ENCODE results near the gene TIAL1.
"Not testable (repeated sequence)": the region's sequence is repeated elsewhere in the genome, so short reads cannot be mapped to it uniquely, and the experiment has no call there.

The TIAL1 gene

DNA sequence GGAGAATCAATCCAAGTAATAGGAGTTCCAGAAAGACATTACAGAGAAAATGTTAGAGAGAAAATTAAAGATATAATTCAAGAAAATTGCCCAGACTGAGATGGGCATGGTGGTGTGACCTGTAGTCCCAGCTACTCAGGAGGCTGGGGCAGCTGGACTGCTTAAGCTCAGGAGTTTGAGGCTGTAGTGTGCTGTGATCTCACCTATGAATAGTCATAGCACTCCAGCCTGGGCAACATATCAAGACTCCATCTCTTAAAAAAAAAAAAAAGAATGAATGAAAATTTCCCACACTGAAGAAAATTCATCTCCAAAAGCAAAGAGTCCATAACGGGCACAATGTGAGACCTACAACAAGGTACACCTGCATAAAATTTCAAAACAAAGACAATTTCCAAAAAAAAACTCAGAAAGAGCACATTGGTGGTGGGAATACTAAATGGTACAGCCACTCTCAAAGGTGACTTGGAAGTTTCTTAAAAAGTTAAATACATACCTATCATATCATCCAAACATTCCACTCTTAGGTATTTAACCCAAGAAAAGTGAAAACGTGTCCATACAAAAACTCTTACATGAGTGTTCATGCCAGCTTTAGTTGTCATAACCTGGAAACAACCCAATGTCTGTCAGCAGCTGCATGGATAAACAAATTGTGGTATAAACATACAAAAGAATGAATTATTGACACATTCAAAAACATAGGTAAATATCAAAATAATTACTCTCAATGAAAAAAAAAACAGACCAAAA, 47.3 kb downstream of the TIAL1 start:
- no peak for DNase-seq (ENCODE audit: low read depth)

DNA sequence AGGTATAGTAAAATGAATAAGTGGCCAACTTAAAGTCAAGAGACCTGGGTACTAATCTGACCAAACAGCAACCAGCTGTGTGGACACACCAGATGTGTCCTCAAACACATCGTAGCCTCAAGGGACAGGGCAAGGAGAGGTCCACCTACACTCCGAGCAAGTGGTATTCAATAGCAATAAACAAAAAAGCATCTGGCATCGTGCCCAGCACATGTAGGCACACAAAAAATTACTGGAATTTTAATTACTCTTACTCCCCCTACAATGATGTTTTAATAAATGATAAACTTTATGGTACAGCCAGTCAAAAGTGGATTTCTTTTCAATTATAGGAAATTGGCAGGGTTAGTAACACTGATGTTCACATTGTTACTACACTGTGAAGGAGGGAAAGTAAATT, 50.8 kb downstream of the TIAL1 start:
- no peak for DNase-seq (ENCODE audit: low read depth)

DNA sequence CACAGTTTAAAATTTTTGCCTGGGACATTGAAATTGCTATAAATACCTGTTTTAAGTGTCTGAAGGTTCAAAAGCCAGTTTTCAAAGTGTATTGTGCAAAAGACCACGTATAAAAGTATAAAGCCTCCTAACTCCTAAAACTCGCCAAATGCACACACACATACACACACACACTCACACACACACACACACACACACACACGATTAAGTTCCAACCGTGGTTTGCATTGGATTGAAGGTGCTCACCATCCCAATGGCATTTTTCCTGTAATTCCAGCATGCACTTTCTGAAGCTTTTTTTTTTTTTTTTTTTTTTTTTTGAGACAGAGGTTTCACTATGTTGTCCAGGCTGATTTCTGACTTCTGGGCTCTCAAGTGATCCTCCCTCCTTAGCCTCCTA, 51.5 kb downstream of the TIAL1 start:
- no peak for DNase-seq (ENCODE audit: low read depth)

DNA sequence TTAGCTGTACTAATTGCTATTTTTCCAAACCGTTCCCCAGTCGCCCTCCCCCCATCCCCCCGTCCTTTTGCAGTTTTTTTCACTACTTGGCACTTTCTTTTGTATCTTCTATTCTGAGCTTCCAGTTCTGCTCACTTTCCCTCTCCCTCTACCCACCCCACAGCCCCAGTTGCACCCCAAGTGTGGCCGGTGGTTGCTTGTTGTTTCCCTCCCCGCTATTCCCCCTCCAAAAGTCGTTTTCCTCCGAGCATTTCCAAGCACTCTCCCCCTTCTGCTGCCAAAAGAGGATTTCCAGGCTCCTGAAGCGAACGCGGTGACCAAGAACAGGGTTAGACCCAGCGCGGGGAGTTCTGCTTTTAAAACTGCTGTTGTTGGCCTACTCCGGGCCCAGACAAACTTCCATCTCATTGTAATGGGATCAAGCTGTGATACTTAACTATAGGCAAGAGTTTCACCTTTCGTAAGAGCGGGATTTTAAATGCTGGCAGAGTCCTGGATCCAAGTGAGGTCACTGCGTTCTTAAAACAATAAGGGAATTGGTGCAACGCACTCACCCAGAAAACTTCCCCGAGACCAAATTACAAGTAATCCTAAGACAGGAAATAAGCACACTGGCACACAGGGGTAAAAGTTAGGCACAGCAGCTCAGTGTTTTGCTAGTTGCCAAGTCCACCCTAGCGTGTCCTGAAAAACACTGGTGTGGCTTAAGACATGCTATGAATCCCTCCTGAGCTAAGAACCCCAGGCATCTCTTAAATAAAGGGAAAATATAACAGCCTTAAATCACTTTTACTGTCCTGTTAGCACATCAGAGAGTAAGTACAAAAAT, 52.7 kb downstream of the TIAL1 start:
- peak; percentile 58 for DNase-seq (ENCODE audit: low read depth)

DNA sequence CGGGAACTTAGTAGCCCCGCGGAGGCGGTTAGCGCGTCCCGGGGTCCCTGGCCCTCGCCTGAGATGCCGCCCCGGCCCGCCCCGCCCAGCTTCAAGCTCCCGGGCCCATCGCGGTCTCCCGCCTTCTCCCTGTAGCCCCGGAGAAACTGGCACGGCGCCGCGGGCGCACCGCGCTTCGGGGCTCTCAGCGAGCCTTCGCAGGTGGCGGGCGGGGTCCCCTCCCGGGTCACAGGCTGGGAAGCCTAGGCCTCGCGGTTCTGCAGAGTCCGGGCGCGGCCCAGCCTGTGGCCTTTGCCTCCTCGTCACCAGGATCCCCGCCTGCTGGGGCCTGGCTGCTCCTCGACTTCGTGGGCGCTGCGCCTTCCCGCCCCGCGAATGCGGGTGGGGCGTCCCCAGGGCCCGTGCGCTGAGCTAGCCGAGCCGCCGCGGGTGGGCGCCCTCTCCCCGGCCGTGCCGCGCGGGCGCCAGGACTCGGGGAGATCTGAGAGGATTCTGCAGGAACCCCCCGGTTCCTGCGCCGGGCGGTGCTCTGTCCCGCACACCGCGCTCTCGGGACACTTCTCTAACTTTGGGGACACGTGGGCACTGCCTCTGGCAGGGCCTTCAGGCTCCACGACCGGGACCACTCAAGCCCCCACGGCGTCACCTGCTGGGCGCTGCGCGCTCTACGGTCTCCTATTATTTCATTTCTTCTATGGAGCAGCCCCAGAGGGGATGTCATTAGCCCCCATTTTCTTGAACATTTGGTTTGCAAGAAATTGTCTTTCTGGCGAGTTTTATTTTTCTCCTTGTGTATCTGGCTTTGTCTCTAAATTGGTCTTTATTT, 53.6 kb downstream of the TIAL1 start:
- DNase-seq (ENCODE audit: low read depth) = peak; percentile 45

DNA sequence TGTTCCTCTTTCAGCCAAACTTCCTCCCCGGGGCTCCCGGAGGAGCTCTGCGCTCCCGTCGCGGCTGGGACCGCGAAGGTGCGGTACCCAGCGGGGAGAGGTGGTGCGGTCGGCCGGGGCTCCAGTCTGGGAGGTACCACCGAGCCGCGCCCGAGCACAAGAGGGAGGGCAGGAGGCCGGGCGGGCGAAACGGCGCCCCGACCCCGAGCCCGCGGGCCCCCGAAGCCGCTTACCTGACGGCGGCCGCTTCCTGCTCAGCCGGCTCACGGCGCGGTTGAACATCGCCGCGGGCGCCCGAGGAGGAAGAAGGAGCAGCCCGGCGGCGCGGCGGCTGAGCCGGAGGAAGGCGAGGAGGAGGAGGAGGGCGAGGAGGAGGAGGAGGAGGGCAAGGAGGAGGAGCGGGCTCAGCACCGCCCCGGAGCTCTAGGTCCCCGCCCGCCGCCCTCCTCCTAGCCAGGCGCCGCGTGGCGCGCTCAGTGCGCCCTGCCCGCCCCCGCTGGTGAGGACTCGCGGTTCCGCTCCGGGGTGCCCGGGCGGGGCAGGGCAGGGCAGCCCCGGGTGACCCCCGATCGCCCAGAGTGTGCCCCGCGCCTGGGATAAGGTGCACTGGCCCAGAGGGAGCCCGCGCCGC, 54.3 kb downstream of the TIAL1 start, which contains the start of gene RGS10:
RGS10 (minus strand) TSS at position 363 of the 631 bp plus-strand sequence; CDS start at position 282, 81 bp downstream.
- peak; percentile 82 for DNase-seq (ENCODE audit: low read depth)

DNA sequence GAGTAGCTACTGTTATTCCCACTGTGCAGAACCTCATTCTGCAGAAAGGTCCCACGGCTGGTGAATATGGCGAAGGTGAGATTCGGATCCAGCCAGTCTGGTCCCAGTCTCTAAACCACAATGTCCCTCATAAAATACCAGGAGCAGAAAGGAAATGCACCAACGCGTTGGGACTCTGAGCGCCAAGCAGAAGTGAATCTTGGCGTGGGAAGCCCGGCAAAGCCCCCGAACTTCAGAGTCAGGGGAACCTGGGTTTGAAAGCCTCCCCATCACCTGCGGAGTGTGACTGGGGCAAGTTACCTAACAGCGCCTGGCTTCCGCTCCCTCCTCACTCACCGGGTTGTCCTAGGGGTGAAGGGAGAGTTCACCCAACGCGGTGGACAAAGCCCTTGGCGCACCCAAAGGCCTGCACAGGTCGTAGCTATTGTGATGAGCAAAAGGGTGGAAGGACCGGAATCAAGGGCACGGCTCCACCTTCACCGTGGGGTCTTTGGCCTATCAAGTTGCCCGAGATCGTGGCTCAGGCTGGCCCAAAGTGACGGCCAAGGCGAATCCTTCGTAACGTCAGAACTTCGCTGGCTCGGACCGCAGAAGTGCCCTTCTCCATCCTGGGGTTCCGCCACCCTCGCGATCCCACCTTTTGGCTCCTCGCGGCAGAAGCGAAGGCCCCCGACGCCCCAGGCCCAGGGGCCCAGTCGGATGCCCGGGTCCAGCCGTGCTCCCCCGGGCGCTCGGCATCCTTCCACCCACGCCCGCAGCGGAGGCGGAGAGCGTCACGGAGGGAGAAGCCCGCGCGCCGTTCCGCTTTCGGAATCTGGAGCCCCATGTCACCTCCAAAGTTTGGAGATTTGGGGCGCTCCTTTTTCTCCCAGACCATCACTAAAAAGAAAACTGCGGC, 55.1 kb downstream of the TIAL1 start:
- no peak for DNase-seq (ENCODE audit: low read depth)

DNA sequence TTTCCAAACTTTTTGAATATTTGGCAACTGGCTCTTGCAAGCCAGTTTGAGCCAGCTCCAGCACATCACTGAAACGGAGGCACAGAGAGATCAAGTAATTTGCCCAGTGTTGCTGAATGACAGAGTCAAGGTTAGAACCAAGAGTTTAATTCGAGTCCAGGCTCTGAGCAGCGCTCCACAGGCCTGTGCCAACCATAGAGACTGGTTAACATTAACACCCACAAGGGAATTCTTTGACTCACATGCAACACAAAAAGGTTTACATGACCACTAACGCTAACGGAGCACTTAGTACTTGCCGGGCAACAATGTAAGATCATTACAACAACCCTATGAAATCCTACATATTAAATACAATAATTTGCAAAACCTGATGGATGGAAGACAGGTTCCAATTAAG, 55.7 kb downstream of the TIAL1 start:
- no peak for DNase-seq (ENCODE audit: low read depth)

DNA sequence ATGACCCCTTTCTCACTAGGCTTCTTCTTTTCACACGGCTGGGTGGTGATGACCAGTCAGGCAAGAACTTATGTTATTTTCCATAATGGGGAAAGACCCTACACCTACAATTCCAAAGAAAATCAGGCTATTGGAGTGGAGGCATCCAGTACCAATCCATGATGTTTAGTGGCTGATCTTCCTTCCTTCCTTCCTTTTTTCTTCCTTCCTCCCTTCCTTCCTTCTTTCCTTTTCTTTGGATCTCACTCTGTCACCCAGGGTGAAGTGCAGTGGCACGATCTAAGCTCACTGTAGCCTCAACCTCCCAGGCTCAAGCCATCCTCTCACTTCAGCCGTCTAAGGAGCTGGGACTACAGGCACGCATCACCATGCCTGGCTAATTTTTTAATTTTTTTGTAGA, 56.7 kb downstream of the TIAL1 start:
- DNase-seq (ENCODE audit: low read depth) = no peak

DNA sequence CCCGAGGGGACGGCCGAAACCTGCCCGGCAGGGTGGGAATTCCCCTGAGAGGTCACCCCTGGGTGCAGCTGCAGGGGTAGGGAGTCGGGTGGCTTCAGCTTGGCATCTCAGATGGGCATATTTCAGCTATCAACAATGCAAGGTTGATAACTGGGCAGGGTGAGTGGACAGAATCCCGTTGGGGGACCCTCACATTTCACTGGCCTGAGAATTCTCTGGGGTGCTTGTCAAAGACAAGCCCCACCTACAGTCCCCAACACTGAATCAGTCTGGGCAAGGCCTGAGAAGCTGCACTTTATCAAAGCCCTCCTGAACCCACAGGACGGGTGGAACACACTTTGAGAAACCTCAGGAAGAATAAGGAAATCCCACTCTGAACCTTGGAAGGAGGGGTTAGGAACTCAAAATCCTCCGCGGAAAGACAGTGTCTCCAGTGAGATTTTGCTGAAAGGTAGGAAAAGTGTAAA, 57.4 kb downstream of the TIAL1 start:
- DNase-seq (ENCODE audit: low read depth) = no peak

DNA sequence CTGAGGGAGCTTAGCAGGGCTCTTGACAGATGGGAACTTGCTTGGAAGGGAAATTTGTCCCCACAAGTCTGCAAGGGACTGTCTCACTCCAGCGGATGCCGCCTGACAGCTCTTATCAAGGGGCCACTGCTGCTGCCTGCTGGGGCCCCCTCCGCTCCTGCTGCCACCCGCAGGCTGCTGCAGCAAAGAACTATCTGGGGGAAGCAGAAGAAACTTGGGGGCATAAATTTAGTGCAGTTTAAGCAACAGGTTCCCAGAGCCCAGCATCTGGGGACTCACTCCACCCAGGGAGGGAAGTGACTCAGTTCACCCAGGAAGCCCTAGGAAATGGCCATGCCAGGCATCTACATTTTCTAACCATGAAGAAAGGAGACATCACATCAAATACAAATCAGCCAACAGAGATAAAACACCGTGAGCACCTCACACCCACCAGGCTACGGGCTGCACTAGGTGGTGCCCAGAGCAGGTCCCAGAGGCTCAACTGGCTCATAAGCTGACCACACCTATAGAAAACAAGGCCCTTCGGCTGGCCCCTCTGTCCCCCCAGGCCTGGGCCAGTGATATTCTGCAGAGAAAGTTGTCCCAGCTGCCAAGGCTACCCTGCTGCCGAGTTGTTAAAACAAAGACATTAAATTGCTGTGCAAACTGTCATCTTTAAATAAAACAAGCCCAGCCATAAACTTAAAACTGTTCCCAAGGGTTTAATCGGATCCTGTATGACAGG, 58.0 kb downstream of the TIAL1 start:
- no peak for DNase-seq (ENCODE audit: low read depth)

DNA sequence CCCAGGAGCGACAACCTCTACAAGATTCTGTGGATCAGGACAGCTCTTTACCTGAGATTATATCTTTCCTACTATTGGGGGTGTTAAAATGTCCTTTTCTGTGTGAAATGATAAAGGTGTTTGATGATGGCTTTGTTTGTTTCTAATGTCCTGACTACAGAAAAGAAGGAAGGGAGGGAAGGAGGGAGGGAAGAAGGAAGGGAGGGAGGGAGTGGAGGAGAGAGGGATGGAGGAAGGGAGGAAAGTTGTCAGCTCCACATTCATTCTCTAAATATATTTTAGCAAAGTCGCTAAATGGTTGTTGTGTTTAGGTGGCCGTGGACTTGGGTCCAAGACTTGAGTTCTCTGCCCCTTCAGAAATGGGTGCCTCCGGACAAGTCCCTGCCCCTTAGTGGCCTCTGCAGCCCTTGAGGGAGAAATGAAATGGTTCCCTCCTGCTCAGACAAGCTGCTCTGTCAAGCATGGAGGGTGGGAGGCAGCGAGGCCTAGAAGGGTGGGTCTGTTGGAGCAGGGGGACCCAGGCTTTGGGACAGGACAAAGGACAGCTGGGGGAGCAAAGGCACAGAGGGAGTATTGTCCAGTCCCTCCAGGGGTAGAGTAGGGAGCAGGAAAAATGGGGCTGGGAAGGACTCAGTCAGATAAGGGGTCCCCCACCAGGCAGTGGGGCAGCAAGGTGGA, 58.7 kb downstream of the TIAL1 start:
- no peak for DNase-seq (ENCODE audit: low read depth)

DNA sequence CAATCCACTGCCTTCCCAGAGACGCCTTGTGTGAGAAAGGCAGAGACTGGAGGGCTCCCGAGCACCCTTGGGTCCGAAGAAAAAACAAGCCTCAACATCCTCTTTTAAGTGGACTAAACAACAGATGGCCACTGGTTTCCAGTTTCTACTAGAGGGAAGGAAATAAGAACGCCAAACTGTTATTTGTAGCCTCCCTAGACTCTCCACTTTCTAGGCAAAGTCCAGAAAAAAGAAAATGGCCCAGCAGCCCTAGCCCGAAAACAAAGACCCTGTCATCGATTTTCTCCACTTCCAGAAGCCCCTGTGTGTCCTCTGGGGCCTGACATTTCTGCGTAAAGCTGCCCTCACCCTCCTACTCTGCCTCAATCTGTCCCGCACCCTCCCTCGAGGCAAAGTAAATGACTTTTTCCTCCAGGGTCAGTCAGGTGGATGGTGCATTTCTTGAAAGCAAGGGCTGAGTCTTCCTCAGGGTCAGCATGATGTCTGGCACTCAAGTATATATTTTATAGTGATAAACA, 60.2 kb downstream of the TIAL1 start:
- DNase-seq (ENCODE audit: low read depth) = no peak

DNA sequence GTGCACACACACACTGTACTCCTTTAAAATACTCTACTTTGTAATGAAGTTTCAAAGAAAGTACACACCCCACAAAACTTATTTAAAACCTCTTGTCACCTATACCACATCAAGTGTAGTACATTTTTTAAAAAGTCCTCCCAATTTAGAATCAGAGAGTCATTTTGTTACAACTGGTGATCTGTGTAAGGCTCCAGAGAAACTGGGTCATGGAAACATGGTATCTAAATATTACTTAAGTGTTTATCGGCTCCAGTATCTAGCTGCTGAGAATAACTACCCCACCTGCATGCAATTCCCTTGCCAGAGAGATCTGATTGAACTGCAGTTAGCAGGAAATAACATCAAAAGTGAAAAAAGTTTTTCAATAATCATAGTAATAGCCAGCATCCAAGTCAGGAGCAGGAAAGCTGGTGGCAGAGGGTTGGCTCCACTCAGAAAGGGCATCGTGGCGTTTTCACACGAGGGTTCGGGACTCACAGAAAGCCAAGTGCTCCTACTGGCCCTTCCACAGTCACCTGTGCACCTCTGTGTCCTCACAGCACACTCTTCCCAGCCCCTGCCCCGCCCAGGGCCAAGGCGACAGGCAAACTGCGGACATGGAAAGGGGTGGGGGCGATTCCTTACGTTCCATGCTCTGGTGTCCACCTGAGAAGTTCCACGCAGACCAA, 60.8 kb downstream of the TIAL1 start:
- DNase-seq (ENCODE audit: low read depth) = no peak

DNA sequence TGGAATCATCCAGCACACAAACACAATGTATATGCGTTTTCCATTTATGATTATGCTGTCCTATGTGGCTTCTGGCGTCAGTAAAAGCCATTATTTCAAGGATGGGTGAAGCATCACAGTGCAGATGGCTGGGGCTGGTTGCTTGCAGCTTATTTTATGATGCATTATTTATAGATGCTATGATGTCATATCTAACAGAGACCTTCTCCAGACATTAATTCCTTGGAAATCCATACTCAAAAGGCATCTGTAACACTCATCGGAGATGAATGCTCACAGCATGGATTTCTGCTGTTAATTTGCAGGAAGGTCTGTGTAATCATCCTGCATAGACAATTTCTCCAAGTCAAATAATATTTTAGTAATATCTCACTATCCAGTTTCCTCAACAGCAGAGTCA, 61.5 kb downstream of the TIAL1 start:
- no peak for DNase-seq (ENCODE audit: low read depth)

DNA sequence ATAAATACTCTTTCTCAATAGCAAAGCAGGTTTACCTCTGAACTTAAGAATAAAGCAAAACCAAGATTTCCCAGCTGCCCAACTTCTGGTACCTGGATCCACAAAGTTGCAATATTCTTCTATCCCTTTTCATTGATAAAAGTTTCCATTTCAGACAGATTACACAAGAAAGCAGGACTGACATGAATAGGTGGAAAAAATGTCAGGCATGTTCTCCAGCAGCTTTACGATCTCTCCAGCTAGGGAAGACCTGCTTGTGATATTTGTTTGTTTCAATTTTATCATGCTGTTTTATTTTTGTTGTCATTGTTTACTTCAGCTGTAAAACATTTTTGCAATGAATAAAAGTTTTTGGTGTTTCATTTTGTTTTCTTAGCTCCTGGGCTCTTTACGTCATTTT, 63.3 kb downstream of the TIAL1 start:
- DNase-seq (ENCODE audit: low read depth) = no peak

DNA sequence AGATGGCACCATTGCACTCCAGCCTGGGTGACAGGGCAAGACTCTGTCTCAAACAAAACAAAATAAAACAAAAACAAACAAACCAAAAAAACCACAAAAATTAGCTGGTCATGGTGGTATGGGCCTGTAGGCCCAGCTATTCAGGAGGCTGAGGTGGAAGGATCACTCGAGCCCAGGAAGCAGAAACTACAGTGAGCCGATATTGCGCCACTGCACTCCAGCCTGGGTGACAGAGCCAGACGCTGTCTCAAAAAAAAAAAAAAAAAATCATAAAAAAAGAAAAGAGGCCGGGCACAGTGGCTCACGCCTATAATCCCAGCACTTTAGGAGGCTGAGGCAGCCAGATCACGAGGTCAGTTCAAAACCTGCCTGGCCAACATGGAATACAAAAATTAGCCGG, 64.0 kb downstream of the TIAL1 start:
- not testable (repeated sequence) for DNase-seq (ENCODE audit: low read depth)

DNA sequence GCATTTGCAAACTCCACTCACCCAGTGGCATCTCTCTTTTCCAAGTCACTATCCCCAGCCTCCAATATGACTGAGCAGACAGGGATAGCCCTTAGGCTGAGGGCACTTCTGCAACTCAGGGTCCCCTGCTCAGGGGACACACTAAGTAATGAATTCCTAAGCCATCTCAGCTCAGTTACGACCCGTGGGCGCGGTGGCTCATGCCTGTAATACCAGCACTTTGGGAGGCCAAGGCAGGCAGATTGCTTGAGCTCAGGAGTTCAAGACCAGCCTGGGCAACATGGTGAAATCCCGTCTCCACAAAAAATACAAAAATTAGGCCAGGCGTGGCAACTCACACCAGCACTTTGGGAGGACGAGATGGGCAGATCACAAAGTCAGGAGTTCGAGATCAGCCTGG, 64.5 kb downstream of the TIAL1 start:
- DNase-seq (ENCODE audit: low read depth) = not testable (repeated sequence)

DNA sequence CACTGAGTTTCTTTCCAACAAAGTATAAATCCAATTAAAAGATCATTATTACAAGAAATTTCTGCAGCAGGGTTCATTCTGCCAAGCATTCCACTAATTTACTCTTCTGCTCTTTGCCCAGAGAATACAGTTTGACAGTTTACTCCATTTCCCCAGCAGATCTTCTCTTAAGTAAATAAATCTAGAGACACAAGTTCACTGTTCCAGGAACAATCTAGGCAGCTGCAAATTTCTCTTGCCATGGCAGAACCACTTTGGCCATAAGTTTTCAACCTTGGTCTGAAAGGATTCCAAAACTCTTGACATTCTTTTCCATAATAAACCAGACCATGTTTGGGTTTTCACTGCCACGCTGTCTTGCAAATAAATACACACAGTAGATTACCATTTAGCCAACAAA, 65.7 kb downstream of the TIAL1 start:
- no peak for DNase-seq (ENCODE audit: low read depth)

Measured in iris pigment epithelial cell (primary cell).